Neural cell (in vitro differentiated cells): Measurements from ENCODE around the gene NDOR1. TPM values are rescaled to one million over a fixed set of nuclear protein-coding genes. Genes with fewer than 3 reads are reported as not detected.

Source experiments
- H2AFZ ChIP-seq: fragments of 200-600, 300-800 bp; sonication (generic), shearing (Covaris generic); 2 replicates; pipeline ENCODE4 v1.6.0; 2014; ENCODE audit warnings: low read depth, mild to moderate bottlenecking, antibody characterized with exemption, low read length, moderate library complexity
- H3F3A ChIP-seq: fragments of 200-600 bp; shearing (Covaris generic); 2 replicates; pipeline ENCODE4 v1.6.1; 2016; ENCODE audit warnings: mild to moderate bottlenecking, moderate library complexity, mixed read lengths, antibody characterized with exemption, low read length; ENCODE audit not compliant: insufficient read depth, poor library complexity, severe bottlenecking
- H3K27ac ChIP-seq: fragments of 200-600, 300-800 bp; sonication (generic), shearing (Covaris generic); 2 replicates; pipeline ENCODE4 v1.5.1; 2014; ENCODE audit warnings: mild to moderate bottlenecking, low read length, moderate library complexity
- H3K27me3 ChIP-seq: fragments of 300-800, 200-600 bp; sonication (generic), shearing (Covaris generic); 2 replicates; pipeline ENCODE4 v1.6.0; 2014; ENCODE audit warnings: mild to moderate bottlenecking, low read depth, low read length, moderate library complexity; ENCODE audit not compliant: insufficient read depth
- H3K36me3 ChIP-seq: fragments of 300-800, 200-600 bp; sonication (generic), shearing (Covaris generic); 2 replicates; pipeline ENCODE4 v1.5.1; 2014; ENCODE audit warnings: mild to moderate bottlenecking, antibody characterized with exemption, low read length, moderate library complexity; ENCODE audit not compliant: insufficient read depth
- H3K4me2 ChIP-seq: fragments of 300-800, 200-600 bp; sonication (generic), shearing (Covaris generic); 2 replicates; pipeline ENCODE4 v1.6.0; 2014; ENCODE audit warnings: mild to moderate bottlenecking, low read length
- H3K4me3 ChIP-seq: fragments of 300-800, 200-600 bp; sonication (generic), shearing (Covaris generic); 2 replicates; pipeline ENCODE4 v1.5.1; 2014; ENCODE audit warnings: mild to moderate bottlenecking, low read length, moderate library complexity
- H3K79me2 ChIP-seq: fragments of 200-600 bp; shearing (Covaris generic); replicated peaks from 2 replicates; pipeline ENCODE4 v1.6.0; 2014; ENCODE audit warnings: mild to moderate bottlenecking, low read length, moderate library complexity; ENCODE audit not compliant: insufficient read depth
- H3K9ac ChIP-seq: fragments of 300-800, 200-600 bp; sonication (generic), shearing (Covaris generic); 2 replicates; pipeline ENCODE4 v1.6.1; 2016; ENCODE audit warnings: mild to moderate bottlenecking, low read length, mixed read lengths
- H3K9me2 ChIP-seq: fragments of 200-600 bp; shearing (Covaris generic); 2 replicates; pipeline ENCODE4 v1.6.1; 2016; ENCODE audit warnings: mild to moderate bottlenecking, low read length, mixed read lengths; ENCODE audit not compliant: insufficient read depth
- H3K9me3 ChIP-seq: fragments of 200-600, 300-800 bp; sonication (generic), shearing (Covaris generic); 2 replicates; pipeline ENCODE4 v1.6.1; 2016; ENCODE audit warnings: mild to moderate bottlenecking, mixed run types, low read length, moderate library complexity, mixed read lengths
- H4K20me1 ChIP-seq: fragments of 200-600 bp; shearing (Covaris generic); 2 replicates; pipeline ENCODE4 v1.6.1; 2016; ENCODE audit warnings: mild to moderate bottlenecking, mixed run types; ENCODE audit not compliant: insufficient read depth
- CTCF ChIP-seq: fragments of 450-650 bp; IDR thresholded peaks from 2 replicates; pipeline ENCODE4 v1.5.1; 2014; ENCODE audit warnings: antibody characterized with exemption, mild to moderate bottlenecking, moderate library complexity; ENCODE audit not compliant: poor library complexity, severe bottlenecking
- EP300 ChIP-seq: fragments of 450-650 bp; conservative IDR thresholded peaks from 2 replicates; pipeline ENCODE4 v1.6.1; 2014; ENCODE audit warnings: antibody characterized with exemption, mild to moderate bottlenecking, moderate library complexity; ENCODE audit not compliant: poor library complexity, severe bottlenecking
- EZH2 ChIP-seq: fragments of 200-600, 300-800 bp; shearing (Covaris generic), sonication (generic); IDR thresholded peaks from 2 replicates; pipeline ENCODE4 v1.6.1; 2014; ENCODE audit warnings: antibody characterized with exemption, low read length, borderline replicate concordance, mild to moderate bottlenecking; ENCODE audit not compliant: insufficient read depth, poor library complexity, severe bottlenecking
- MXI1 ChIP-seq: fragments of 450-650 bp; conservative IDR thresholded peaks from 2 replicates; pipeline ENCODE4 v1.6.1; 2014; ENCODE audit warnings: antibody characterized with exemption, mild to moderate bottlenecking; ENCODE audit not compliant: poor library complexity, severe bottlenecking
- POLR2AphosphoS5 ChIP-seq: IDR thresholded peaks from 2 replicates; pipeline ENCODE4 v1.6.1; 2012
- RAD21 ChIP-seq: fragments of 450-650 bp; conservative IDR thresholded peaks from 2 replicates; pipeline ENCODE4 v1.6.1; 2014; ENCODE audit warnings: antibody characterized with exemption, mild to moderate bottlenecking, moderate library complexity
- REST ChIP-seq: IDR thresholded peaks from 2 replicates; pipeline ENCODE4 v1.6.1; 2012; ENCODE audit warnings: borderline replicate concordance
- SMC3 ChIP-seq: fragments of 450-650 bp; conservative IDR thresholded peaks from 2 replicates; pipeline ENCODE4 v1.6.1; 2014; ENCODE audit warnings: antibody characterized with exemption, mild to moderate bottlenecking, moderate library complexity; ENCODE audit not compliant: poor library complexity
- TAF1 ChIP-seq: IDR thresholded peaks from 2 replicates; pipeline ENCODE4 v1.6.1; 2012; ENCODE audit warnings: low read depth
- polyA plus RNA-seq: library from polyadenylated mRNA; depleted of rRNA; stranded (reverse); fragments of >200 nt; gene quantifications from 2 replicates; pipeline ENCODE4 v1.2.3, GENCODE V29; 2014

Gene NDOR1
- polyA plus RNA-seq, 1 donor from 2014 or later = 18.2 TPM

- Histone ChIP-seq H3K27ac (no peak overlapping the region), H4K20me1 (no peaks in the 10 kb centered on the region), H2AFZ (no peak overlapping the region), H3K9me3 (no peaks in the 10 kb centered on the region), H3K4me2 (no peak overlapping the region), H3F3A (no peaks in the 10 kb centered on the region), H3K9me2 (no peaks in the 10 kb centered on the region), H3K9ac (no peak overlapping the region), H3K27me3 (no peaks in the 10 kb centered on the region), H3K36me3 (no peaks in the 10 kb centered on the region), H3K4me3 (no peak overlapping the region), H3K79me2 (no peaks in the 10 kb centered on the region)
- no peak for TF ChIP-seq EP300
- no peak for TF ChIP-seq POLR2AphosphoS5
- TF ChIP-seq EZH2 = no peak
- TF ChIP-seq CTCF = no peak
- TF ChIP-seq SMC3 = no peak
- no peak for TF ChIP-seq MXI1
- TF ChIP-seq RAD21 = no peak
Measured at GRCh38 chr9:137234055-137234697, 28.7 kb downstream of the NDOR1 start.

GRCh38 chr9:137234758-137235423 lies 29.4 kb downstream of the NDOR1 start:
- no peaks in the 10 kb centered on the region for H3K27me3 ChIP-seq
- H3F3A ChIP-seq = no peaks in the 10 kb centered on the region
- H3K9ac ChIP-seq = no peak overlapping the region
- H3K9me3 ChIP-seq = no peaks in the 10 kb centered on the region
- no peak overlapping the region for H2AFZ ChIP-seq
- H3K9me2 ChIP-seq = no peaks in the 10 kb centered on the region
- no peak for TF ChIP-seq EP300
- TF ChIP-seq EZH2 = no peak
- no peak for TF ChIP-seq TAF1
- no peak for TF ChIP-seq POLR2AphosphoS5
- no peak for TF ChIP-seq RAD21
- no peak for TF ChIP-seq MXI1
- no peak for TF ChIP-seq SMC3
- no peak for TF ChIP-seq REST
- no peak for TF ChIP-seq CTCF
- H3K4me3 ChIP-seq = no peak overlapping the region
- no peak overlapping the region for H3K4me2 ChIP-seq
- no peaks in the 10 kb centered on the region for H3K79me2 ChIP-seq
- no peak overlapping the region for H3K27ac ChIP-seq
- H4K20me1 ChIP-seq = no peaks in the 10 kb centered on the region
- no peaks in the 10 kb centered on the region for H3K36me3 ChIP-seq
